Measurements from ENCODE around the gene KCTD5.
"Not testable (repeated sequence)": the region's sequence is repeated elsewhere in the genome, so short reads cannot be mapped to it uniquely, and the experiment has no call there.

Gene KCTD5, protein sequence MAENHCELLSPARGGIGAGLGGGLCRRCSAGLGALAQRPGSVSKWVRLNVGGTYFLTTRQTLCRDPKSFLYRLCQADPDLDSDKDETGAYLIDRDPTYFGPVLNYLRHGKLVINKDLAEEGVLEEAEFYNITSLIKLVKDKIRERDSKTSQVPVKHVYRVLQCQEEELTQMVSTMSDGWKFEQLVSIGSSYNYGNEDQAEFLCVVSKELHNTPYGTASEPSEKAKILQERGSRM

DNA sequence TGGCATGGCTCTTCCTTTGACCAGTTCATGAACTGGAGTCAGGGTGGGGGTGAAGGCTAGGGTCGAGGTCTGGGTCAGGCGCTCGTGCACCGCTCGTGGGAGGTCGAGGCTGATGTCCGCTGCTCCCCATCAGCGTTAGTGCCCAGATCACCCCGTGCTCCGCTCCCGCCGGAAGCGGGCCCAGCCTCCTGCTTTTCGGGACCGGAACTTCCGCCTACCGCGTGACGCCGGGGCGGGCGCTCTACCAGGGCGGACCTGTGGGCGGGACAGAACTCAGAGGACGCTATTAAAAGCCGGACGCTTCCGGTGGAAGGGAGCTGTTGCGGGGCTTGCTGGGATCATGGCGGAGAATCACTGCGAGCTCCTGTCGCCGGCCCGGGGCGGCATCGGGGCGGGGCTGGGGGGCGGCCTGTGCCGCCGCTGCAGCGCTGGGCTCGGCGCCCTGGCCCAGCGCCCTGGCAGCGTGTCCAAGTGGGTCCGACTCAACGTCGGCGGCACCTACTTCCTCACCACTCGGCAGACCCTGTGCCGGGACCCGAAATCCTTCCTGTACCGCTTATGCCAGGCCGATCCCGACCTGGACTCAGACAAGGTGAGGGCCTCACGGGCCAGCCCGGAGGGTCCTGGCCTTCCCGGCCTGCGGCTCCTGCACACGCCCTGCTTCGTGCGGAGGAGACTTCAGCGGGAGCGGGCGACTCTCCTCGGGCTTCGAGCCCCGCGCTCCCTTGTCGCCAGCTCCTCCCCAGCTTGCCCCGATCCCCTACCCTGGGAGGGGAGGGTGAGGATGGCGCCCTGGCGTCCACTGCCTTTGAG is at the start of gene KCTD5:
Gene KCTD5 (plus strand): TSS at position 315 of the 813 bp plus-strand sequence. CDS start 26 bp downstream, at position 341.
- DNase-seq, result peak; percentile 95

DNA sequence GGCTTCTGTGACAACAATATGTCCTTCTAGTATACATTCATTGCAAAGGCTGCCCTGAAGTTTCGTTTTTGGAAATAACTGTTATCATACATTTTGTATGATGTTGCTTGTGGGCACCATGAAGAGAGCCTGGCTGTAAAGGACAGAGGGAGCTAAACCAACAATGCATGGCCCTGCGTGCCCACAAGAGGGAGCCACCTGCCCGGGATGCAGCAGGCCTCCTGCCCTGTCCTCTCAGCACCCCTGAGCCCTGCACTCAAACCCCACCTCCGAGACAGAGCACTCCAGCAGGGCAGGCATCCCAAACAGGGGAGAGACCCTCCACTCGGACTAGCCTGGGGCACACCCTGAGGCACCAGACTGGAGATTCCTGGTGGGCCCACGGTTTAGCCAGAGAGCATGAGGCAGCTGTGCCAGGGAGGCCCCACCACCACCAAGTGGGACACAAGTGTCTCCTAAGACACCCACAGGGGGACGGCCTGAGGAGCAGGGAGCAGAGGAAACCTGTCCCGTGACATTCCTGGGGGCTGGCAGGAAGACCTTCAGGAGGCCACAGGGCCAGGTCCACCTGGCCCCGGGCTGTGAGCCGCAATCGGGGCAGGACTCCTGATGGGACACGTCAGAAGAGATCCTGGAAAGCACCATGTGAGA is 43.1 kb upstream of the KCTD5 start:
- DNase-seq, result not testable (repeated sequence)

- DNase-seq, result not testable (repeated sequence)
These were observed 42.6 kb upstream of the KCTD5 start for GRCh38 chr16:2639722-2640072.

- DNase-seq, result not testable (repeated sequence)
These were observed 39.8 kb upstream of the KCTD5 start for GRCh38 chr16:2642561-2642960.

DNA sequence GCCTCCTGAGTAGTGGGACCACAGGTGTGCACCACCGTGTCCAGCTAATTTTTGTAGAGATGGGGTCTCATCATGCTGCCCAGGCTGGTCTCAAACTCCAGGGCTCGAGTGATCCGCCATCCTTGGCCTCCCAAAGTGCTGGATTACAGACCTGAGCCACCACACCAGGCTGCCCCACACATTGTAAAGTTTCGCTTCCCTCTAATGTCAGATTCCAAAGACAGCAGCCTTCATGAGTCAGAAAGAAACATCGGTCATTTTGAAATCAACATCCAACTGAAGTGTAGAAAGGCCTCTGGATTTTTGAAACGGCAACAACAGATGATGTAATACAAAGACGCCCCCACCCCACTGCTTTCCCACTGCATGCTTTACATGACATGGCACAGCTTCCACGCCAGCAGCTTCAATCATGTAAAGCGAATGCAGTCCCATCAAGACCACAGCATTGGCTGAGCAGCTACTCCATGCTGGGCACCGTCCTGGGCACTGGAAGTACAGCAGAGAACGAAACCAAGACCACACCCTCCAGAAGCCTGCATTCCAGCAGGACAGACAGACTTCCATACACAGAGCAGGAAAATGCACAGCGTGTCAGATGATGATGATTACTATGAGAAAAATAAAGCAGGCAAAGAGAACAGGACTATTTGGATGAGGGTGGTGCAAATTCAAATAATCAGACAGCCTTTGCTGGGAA is 37.4 kb upstream of the KCTD5 start:
- not testable (repeated sequence) for DNase-seq

- not testable (repeated sequence) for DNase-seq
These were observed 31.0 kb upstream of the KCTD5 start for GRCh38 chr16:2651268-2651871.

- not testable (repeated sequence) for DNase-seq
These were observed 28.4 kb upstream of the KCTD5 start for GRCh38 chr16:2653915-2654314.

DNA sequence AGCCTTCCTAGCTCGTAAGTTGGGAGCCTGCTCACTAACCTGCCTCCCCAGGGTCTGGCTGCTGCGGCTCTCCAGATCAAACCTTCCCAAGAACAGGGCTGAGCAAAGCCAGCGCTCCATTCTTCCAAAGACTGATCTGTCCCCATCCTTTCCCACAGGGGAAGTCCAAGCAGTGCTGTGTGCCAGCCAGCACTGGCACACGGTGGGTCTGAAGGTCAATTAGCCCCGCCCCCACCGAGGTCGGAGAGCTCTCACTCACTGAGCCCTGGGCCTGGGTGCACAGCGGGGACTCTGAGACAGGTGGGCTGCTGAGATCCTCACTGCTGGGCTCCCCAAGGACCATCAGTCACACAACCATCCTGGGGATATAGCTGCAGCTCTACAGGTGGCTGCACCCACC is 27.4 kb upstream of the KCTD5 start:
- DNase-seq, result not testable (repeated sequence)

DNA sequence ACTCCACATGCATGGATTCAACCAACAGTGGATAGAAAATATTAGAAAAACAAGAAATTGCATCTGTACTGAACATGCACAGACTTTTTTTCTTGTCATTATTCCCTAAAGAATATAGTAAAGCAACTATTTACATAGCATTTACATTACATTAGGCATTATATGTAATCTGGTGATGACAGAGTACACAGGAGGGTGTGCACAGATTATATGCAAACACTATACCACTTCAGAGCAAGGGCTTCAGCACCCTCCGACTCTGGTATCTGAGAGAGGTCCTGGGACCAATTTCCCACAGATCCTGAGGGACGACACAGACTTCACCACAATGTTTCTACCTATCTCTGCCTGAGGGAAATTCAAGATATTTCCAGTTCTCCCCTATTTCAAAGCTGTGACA is 25.3 kb upstream of the KCTD5 start:
- DNase-seq, result no peak

DNA sequence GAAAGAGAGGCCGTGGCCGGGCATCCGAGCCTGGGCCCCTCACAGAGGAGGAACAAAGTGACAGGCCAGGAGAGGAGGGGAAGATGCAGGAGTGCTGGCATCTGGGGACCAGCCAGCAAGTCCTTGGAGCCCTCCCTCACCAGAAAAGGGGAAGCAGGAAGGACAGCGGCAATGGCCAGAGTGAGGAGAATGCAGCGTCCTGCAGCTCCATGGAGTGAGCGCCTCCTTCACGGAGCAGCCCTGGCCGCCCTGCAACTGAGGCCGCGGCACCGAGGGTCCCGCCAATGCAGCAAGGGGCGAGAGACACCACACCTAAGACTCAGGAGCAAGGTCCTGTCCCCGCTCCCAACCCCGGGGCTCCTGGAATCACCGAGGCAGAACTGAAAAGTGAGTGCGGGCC is 24.5 kb upstream of the KCTD5 start:
- not testable (repeated sequence) for DNase-seq

DNA sequence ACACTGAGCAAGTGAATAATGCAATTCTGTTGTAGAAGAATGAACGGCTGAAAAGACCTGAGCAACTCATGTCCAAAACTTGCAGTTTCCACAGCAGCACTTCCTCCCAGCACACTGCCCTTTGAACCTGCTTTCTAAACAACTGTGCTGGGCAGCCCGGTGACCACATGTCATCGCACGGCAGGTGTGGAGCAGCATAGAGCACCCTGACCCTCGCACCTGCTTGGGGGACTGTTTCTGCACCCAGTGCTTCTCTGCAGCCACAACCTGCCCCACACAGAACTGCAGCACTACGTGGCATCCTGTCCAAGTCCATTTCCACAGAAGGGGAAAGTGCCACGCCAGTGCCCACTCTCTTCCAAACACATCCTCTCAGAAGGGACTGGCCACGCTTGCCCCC is 22.8 kb upstream of the KCTD5 start:
- not testable (repeated sequence) for DNase-seq

DNA sequence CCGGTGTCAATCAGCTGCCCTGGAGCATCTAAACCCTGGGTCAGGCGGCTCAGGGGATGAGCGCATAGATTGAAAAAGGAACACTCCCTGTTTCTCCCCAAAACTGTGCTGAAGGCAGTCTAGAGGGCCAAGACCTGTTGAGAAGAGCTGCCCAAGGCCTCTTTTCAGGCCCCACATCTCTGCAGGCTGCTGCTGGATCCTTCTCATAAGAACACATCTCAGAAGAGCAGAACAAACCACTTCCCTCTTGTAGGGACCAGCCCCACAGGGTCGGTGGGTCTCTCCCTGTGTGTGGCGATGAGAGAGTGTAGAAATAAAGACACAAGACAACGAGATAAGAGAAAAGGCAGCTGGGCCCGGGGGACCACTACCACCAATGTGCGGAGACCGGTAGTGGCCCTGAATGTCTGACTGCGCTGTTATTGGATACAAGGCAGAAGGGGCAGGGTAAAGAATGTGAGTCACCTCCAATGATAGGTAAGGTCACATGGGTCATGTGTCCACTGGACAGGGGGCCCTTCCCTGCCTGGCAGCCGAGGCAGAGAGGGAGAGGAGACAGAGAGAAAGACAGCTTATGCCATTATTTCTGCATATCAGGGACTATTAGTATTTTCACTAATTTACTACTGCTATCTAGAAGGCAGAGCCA is 22.2 kb upstream of the KCTD5 start:
- DNase-seq, result not testable (repeated sequence)

DNA sequence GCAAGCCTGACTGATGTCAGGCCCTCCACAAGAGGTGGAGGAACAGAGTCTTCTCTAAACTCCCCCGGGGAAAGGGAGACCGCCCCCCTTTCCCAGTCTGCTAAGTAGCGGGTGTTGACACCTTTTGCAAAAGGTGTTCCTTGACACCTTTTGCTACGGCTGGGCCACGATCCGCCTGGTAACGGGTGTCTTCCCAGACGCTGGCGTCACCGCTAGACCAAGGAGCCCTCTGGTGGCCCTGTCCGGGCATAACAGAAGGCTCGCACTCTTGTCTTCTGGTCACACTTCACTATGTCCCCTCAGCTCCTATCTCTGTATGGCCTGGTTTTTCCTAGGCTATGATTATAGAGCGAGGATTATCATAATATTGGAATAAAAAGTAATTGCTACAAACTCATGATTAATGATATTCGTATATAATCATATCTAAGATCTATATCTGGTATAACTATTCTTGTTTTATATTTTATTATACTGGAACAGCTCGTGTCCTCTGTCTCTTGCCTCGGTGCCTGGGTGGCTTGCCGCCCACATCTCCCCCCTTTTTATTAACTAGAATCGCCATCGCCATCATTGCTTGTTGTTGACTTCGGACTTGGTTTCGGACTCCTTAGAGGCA is 21.5 kb upstream of the KCTD5 start:
- not testable (repeated sequence) for DNase-seq

DNA sequence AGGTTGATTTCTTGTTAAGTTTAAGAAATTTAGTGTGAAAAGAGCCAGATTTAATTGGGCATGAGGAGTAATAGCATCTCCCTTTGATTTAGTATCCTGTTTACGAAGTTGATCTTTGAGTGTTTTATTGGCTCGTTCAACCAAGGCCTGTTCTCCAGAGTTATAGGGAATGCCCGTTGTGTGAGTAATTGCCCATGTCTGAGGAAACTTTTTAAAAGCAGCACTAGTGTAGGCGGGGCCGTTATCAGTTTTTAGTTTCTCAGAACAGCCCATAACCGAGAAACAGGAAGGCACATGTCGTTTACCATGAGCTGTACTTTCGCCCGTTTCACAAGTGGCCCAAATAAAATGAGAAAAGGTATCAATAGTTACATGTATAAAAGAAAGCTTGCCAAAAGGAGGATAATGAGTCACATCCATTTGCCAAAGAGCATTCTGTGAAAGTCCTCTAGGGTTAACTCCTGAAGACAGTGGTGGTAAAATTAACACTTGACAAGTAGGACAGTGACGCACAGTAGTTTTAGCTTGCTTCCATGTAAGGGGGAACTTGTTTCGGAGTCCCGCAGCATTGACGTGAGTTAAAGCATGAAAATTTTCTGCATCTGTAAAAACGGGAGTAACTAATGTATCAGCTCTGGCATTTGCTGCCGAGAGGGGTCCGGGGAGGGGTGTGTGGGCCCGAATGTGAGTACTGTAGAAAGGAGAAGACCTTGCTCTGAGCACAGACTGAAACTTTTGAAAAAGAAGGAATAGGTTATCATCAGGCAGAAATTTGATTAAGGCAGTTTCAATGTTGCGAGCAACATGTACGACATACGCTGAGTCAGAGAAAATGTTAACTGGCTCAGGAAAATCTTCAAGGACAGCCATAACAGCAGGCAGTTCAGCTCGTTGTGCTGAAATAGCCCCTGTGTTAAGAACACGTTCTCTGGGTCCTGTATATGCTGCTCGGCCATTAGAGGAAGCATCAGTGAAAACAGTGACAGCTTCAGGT is 18.5 kb upstream of the KCTD5 start:
- peak; percentile 13 for DNase-seq

GRCh38 chr16:2664574-2664982 is 17.7 kb upstream of the KCTD5 start:
- DNase-seq, result no peak

DNA sequence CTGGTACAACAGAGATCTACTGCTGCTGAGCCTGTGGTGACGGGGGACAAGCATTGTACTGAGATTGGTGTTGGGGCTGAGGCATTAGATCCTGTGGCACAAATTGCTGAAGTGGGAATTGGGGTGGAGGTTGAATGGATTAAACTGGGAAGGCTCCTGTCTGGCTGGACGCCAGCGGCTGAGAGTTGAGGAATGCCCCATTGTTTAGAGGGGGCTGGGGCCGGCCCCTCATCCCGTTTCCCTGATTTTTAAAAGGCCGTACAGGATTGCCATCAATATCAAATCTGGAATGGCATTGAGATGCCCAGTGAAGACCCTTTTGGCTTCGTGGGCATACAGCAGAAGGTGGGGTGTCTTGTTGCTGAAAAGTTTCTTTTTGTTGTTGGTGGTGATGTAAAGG is 15.7 kb upstream of the KCTD5 start:
- not testable (repeated sequence) for DNase-seq

DNA sequence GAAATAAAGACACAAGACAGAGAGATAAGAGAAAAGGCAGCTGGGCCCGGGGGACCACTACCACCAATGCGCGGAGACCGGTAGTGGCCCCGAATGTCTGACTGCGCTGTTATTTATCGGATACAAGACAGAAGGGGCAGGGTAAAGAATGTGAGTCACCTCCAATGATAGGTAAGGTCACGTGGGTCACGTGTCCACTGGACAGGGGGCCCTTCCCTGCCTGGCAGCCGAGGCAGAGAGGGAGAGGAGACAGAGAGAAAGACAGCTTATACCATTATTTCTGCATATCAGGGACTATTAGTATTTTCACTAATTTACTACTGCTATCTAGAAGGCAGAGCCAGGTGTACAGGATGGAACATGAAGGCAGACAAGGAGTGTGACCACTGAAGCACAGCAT is 12.7 kb upstream of the KCTD5 start:
- not testable (repeated sequence) for DNase-seq

DNA sequence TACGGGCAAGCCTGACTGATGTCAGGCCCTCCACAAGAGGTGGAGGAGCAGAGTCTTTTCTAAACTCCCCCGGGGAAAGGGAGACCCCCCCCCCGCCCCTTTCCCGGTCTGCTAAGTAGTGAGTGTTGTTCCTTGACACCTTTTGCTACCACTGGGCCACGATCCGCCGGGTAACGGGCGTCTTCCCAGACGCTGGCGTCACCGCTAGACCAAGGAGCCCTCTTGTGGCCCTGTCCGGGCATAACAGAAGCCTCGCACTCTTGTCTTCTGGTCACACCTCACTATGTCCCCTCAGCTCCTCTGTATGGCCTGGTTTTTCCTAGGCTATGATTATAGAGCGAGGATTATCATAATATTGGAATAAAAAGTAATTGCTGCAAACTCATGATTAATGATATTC is 12.3 kb upstream of the KCTD5 start:
- peak; percentile 55 for DNase-seq

- DNase-seq, result not testable (repeated sequence)
These were observed 11.1 kb upstream of the KCTD5 start for GRCh38 chr16:2671193-2671592.

DNA sequence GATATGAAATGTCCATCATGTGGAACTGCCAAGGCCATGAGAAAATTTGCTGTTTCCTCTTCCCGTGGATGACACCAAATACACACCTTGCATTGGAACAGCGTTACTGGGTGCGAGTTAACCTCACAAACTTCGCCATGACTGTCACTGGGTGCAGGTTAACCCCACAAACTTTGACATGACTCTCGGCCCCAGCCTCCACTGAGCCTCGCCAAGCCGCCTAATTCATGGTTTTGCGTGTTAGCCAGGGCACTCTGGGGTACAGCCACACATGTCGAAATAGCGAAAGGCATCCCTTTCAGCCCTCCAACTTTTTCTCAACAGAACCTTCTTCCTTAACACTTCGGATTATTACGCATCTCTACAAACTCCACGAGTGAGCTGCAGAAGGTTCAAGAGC is 10.6 kb upstream of the KCTD5 start:
- DNase-seq, result no peak
